K562 (cell line): ENCODE data around the gene MAGI1. TPM values are rescaled to one million over a fixed set of nuclear protein-coding genes. Genes with fewer than 3 reads are reported as not detected.

Source experiments
- HNRNPLL ChIP-seq: fragments of 200-400 bp; formaldehyde crosslinking; IDR thresholded peaks from 2 replicates; pipeline ENCODE4 v1.6.1; 2017; ENCODE audit warnings: low read length, low read depth, mild to moderate bottlenecking; ENCODE audit not compliant: poor library complexity, severe bottlenecking
- JUN ChIP-seq, 2 experiments: sonication (generic) in 1 of 2; formaldehyde crosslinking in 1 of 2; IDR thresholded peaks; 2 replicates each; pipeline versions ENCODE4 v1.6.1 to v1.8.0; 2012 to 2022; ENCODE audit warnings: borderline replicate concordance in 2 of 2, mild to moderate bottlenecking in 2 of 2, improper control_type of control experiment in 1 of 2, low read depth in 1 of 2, low read length in 1 of 2, missing genetic modification reagents in 1 of 2
- NCOA1 ChIP-seq: fragments of 450-650 bp; IDR thresholded peaks from 2 replicates; pipeline ENCODE4 v1.6.1; 2016; ENCODE audit warnings: low read depth
- polyA plus RNA-seq, 8 experiments: library from polyadenylated mRNA; depleted of rRNA in 4 of 8; stranded (reverse) in 5 of 8; unstranded in 3 of 8; fragments of >200 nt; fragmentation: Nextera tagmentation in 2 of 8; fragmentation: Illumina TruSeq in 1 of 8; extraction: Ambion mirVana in 2 of 8; extraction: Trizol in 1 of 8; gene quantifications; 2 replicates each; pipeline versions ENCODE4 v1.2.1 to v1.2.3, GENCODE V29; 2011 to 2014; ENCODE audit warnings: inconsistent platforms in 1 of 8, missing spikeins in 1 of 8
- total RNA-seq, 7 experiments: library from RNA; depleted of rRNA in 6 of 7; stranded (reverse); fragments of >200 nt in 6 of 7; fragmentation: Illumina TruSeq in 2 of 7; extraction: Trizol in 2 of 7; gene quantifications; 2 replicates each; pipeline versions ENCODE4 v1.2.1 to v1.2.3, GENCODE V29; 2011 to 2021; ENCODE audit warnings: low replicate concordance in 1 of 7
- TF ChIP-seq, protein P1 (sequence below): sonication (generic); formaldehyde crosslinking; IDR thresholded peaks from 2 replicates; pipeline ENCODE4 v1.4.0; 2020; ENCODE audit warnings: mild to moderate bottlenecking, missing genetic modification reagents
- TF ChIP-seq, protein P2 (sequence below), 2 experiments: fragments of 450-650 bp; IDR thresholded peaks; 2 replicates each; pipeline ENCODE4 v1.6.1; 2016; ENCODE audit warnings: mild to moderate bottlenecking in 2 of 2, borderline replicate concordance in 1 of 2, low read depth in 1 of 2, moderate library complexity in 1 of 2

MAGI1 gene
- total and polyA plus RNA-seq, 9 of the 15 experiments (the other 6 are each of a cell fraction or from before 2014, with no cell fraction given), result 7.8 to 59.4 (median 43.2) TPM

DNA sequence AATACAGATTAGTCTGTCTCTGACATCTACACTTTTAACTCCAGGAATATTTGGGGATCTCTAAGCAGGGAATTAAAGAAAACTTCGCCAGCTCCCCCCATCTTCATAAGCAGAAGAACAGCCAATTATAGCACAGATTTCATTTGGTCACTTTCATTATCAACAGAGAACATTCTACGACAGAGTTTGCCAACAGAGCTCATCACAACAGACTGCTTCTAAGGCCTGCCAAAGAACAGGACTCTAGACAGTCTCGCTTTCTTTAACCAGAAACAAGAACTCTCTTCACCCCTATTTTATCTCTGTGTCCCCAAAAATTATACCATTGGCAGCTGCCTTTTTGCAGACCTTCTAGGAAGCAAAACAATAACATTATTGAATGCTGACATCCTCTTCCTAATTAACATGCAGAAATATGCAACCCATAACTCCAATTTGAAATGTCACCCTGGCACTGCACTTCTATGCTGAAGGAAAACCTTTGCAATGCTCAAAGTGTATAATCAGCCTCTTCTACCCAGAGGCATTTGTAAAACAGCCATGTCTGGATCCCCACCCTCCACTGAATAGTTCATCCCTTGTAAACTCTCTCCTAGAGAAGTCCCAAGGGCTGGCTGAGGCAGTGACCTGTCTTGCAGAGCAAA lies 552.8 kb downstream of the MAGI1 start (continued):
- TF ChIP-seq, protein P1, sequence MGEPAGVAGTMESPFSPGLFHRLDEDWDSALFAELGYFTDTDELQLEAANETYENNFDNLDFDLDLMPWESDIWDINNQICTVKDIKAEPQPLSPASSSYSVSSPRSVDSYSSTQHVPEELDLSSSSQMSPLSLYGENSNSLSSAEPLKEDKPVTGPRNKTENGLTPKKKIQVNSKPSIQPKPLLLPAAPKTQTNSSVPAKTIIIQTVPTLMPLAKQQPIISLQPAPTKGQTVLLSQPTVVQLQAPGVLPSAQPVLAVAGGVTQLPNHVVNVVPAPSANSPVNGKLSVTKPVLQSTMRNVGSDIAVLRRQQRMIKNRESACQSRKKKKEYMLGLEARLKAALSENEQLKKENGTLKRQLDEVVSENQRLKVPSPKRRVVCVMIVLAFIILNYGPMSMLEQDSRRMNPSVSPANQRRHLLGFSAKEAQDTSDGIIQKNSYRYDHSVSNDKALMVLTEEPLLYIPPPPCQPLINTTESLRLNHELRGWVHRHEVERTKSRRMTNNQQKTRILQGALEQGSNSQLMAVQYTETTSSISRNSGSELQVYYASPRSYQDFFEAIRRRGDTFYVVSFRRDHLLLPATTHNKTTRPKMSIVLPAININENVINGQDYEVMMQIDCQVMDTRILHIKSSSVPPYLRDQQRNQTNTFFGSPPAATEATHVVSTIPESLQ (CRISPR knock-in tag), result no peak
- TF ChIP-seq NCOA1, result no peak
- TF ChIP-seq, protein P2, sequence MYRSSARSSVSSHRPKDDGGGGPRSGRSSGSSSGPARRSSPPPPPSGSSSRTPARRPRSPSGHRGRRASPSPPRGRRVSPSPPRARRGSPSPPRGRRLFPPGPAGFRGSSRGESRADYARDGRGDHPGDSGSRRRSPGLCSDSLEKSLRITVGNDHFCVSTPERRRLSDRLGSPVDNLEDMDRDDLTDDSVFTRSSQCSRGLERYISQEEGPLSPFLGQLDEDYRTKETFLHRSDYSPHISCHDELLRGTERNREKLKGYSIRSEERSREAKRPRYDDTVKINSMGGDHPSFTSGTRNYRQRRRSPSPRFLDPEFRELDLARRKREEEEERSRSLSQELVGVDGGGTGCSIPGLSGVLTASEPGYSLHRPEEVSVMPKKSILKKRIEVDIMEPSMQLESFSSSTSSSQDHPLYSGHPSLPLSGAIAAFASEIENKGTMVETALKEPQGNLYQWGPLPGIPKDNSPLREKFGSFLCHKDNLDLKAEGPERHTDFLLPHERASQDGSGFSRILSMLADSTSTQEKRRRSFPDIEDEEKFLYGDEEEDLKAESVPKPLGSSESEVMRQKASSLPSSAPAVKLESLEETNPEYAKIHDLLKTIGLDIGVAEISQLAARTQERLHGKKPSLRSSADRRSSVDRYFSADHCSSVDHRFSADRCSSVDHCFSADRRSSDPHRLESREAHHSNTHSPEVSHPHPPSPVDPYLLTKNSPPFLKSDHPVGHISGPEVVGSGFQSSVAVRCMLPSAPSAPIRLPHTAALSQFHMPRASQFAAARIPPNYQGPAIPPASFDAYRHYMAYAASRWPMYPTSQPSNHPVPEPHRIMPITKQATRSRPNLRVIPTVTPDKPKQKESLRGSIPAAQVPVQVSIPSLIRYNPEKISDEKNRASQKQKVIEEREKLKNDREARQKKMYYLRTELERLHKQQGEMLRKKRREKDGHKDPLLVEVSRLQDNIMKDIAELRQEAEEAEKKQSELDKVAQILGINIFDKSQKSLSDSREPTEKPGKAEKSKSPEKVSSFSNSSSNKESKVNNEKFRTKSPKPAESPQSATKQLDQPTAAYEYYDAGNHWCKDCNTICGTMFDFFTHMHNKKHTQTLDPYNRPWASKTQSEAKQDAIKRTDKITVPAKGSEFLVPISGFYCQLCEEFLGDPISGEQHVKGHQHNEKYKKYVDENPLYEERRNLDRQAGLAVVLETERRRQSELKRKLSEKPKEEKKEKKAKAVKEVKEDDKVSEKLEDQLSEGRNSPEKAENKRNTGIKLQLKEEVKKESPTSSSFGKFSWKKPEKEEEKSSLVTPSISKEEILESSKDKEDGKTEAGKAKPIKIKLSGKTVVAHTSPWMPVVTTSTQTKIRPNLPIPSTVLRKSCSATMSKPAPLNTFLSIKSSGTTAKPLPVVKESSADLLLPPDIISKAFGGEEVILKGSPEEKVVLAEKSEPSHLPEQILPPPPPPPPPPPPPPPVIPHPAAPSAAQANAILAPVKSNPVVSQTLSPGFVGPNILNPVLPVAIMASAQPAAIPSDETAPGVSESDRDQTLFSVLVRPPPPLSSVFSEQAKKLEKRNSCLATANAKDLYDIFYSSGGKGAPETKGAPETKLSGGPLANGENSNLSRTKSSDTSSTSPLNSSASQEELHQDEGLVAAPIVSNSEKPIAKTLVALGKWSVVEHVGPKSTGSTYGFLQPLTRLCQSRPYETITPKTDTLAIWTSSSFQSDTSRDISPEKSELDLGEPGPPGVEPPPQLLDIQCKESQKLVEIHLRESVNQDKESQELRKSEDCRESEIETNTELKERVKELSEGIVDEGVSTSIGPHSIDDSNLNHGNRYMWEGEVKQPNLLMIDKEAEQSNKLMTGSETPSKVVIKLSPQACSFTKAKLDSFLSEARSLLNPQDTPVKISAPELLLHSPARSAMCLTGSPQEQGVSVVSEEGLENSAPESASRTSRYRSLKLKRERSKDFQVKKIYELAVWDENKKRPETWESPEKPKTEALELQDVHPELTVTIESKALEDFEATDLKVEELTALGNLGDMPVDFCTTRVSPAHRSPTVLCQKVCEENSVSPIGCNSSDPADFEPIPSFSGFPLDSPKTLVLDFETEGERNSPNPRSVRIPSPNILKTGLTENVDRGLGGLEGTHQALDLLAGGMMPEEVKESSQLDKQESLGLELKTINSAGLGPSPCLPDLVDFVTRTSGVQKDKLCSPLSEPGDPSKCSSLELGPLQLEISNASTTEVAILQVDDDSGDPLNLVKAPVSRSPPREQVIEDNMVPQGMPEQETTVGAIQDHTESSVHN (IDR thresholded peaks at IDR 0.05; ENCODE audit: borderline replicate concordance in 1 of 2, low read depth in 1 of 2), result no peak
- TF ChIP-seq JUN (IDR thresholded peaks at IDR 0.05; ENCODE audit: borderline replicate concordance, low read depth, low read length), result no peak
- no peak for TF ChIP-seq JUN (CRISPR knock-in tag; IDR thresholded peaks at IDR 0.05; ENCODE audit: borderline replicate concordance)
- no peak for TF ChIP-seq HNRNPLL
